Uterus (tissue), 4 donors: ENCODE results near the gene LY6G5B. TPM values are rescaled to one million over a fixed set of nuclear protein-coding genes. Genes with fewer than 3 reads are reported as not detected.

Experiments used
- DNase-seq, 2 donors: peaks; one replicate each; pipeline ENCODE4 v3.0.0-alpha.2; 2019 to 2020
- H3K27ac ChIP-seq, 2 donors: fragments of 200-600 bp; sonication (generic); 1 replicate in 1 of 2; 2 replicates in 1 of 2; pipeline ENCODE4 v1.5.1; 2016 to 2018
- H3K27me3 ChIP-seq, 2 donors: fragments of 200-600 bp; sonication (generic); one replicate each; pipeline ENCODE4 v1.5.1; 2018 to 2019; ENCODE audit warnings: control low read depth in 1 of 2
- H3K36me3 ChIP-seq, 2 donors: fragments of 200-600 bp; sonication (generic); one replicate each; pipeline ENCODE4 v1.5.1; 2019; ENCODE audit warnings: control low read depth in 1 of 2
- H3K4me1 ChIP-seq, 2 donors: fragments of 200-600 bp; sonication (generic); one replicate each; pipeline ENCODE4 v1.5.1; 2018 to 2019; ENCODE audit warnings: control low read depth in 1 of 2
- H3K4me3 ChIP-seq, 2 donors: fragments of 200-600 bp; sonication (generic); 1 replicate in 1 of 2; 2 replicates in 1 of 2; pipeline ENCODE4 v1.5.1; 2018 to 2019; ENCODE audit warnings: mild to moderate bottlenecking in 1 of 2
- H3K9me3 ChIP-seq, 2 donors: fragments of 200-600 bp; sonication (generic); one replicate each; pipeline ENCODE4 v1.5.1; 2019; ENCODE audit warnings: control low read depth in 1 of 2
- POLR2A ChIP-seq, 2 donors: fragments of 450-650 bp; IDR thresholded peaks; one replicate each; pipeline ENCODE4 v1.6.1; 2016; ENCODE audit warnings: antibody characterized with exemption in 2 of 2, mild to moderate bottlenecking in 1 of 2, moderate library complexity in 1 of 2
- intact Hi-C: fragments of 100-400 bp; cut with DNase I; formaldehyde crosslinking; loops from one replicate; pipeline ENCODE4 v1.15.1; 2023; ENCODE audit warnings: low total_unique reads
- total RNA-seq, 4 donors: library from RNA; depleted of rRNA in 3 of 4; stranded (reverse); fragments of >200 nt in 3 of 4; gene quantifications; one replicate each; pipeline versions ENCODE4 v1.1.0 to v1.2.4, GENCODE V29; 2014 to 2023
- TF ChIP-seq, protein P1 (sequence below), 4 experiments: fragments of 200-600 bp in 2 of 4; fragments of 450-650 bp in 2 of 4; sonication (generic) in 2 of 4; IDR thresholded peaks; one replicate each; pipeline ENCODE4 v1.5.1; 2016 to 2019; ENCODE audit warnings: antibody characterized with exemption in 4 of 4, mild to moderate bottlenecking in 2 of 4, moderate library complexity in 1 of 4
- donor health status: DM: yes; HTN: yes; CAD: no.

LY6G5B gene
- total RNA-seq, 4 donors from 2014 or later, result 1.0 to 27.4 (median 4.3) TPM

DNA sequence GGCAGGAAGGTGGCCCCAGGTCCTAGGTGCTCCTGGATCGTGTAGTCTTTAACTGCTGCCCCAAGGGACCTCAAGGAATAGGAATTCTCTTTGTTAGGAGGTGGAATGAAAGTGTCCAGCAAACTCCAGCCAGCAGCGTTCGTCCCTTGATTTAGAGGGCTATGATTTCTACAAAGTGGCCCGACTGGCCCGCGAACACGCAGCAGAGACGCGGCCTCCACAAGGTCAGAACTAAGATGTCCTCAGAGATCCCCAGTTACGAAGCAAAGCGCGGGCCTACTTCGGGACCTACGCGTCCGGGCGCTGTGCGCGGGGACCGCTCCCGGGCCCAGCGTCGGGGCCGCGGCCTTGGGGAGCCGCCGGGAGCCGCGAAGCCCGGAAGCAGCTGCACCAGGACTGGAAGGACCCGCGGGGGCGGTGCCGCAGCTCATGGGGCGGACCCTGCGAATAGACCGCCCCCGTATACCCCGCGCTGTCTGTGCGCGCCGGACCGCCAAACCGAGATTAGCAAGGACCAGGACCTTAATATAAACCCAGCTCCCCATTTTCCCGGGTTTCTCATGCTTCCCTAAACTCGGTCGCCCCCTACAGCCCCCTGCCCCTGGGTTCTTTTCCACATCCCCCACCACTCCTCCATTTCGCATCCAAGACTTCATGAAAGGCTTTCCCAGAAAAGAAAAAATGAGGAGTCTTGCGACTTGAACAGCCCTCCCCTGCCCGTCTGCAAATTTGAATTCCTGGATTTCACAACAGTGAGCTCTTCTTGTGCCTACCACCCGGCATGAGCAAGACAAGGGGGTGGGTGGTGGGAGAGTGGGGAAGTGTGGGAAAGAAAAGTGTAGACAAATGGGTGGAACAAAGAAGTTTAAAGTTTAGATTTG lies 9.2 kb upstream of the LY6G5B start, which contains the start of gene C6orf47:
Gene C6orf47, minus strand, starts transcription at position 398 of the 881 bp plus-strand sequence. CDS start 831 bp downstream, outside the sequence.
- H3K27me3 ChIP-seq, result no peaks in the 10 kb centered on the region
- intact Hi-C loops, result no loop called here
- H3K36me3 ChIP-seq, result no peaks in the 10 kb centered on the region
- peak; percentile 68 to 85 for TF ChIP-seq POLR2A (IDR thresholded peaks at IDR 0.05)
- TF ChIP-seq, protein P1, sequence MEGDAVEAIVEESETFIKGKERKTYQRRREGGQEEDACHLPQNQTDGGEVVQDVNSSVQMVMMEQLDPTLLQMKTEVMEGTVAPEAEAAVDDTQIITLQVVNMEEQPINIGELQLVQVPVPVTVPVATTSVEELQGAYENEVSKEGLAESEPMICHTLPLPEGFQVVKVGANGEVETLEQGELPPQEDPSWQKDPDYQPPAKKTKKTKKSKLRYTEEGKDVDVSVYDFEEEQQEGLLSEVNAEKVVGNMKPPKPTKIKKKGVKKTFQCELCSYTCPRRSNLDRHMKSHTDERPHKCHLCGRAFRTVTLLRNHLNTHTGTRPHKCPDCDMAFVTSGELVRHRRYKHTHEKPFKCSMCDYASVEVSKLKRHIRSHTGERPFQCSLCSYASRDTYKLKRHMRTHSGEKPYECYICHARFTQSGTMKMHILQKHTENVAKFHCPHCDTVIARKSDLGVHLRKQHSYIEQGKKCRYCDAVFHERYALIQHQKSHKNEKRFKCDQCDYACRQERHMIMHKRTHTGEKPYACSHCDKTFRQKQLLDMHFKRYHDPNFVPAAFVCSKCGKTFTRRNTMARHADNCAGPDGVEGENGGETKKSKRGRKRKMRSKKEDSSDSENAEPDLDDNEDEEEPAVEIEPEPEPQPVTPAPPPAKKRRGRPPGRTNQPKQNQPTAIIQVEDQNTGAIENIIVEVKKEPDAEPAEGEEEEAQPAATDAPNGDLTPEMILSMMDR (IDR thresholded peaks at IDR 0.05), result no peak
- H3K4me1 ChIP-seq, result peaks cover 11 to 19% of the 10 kb centered on the region in 2 donors
- no peaks in the 10 kb centered on the region for H3K9me3 ChIP-seq
- peak within 1 kb of the TSS; percentile 58 to 71 for H3K4me3 ChIP-seq
- DNase-seq, result peak; percentile 85 to 89
- peak within 1 kb of the TSS; percentile 81 to 91 for H3K27ac ChIP-seq

DNA sequence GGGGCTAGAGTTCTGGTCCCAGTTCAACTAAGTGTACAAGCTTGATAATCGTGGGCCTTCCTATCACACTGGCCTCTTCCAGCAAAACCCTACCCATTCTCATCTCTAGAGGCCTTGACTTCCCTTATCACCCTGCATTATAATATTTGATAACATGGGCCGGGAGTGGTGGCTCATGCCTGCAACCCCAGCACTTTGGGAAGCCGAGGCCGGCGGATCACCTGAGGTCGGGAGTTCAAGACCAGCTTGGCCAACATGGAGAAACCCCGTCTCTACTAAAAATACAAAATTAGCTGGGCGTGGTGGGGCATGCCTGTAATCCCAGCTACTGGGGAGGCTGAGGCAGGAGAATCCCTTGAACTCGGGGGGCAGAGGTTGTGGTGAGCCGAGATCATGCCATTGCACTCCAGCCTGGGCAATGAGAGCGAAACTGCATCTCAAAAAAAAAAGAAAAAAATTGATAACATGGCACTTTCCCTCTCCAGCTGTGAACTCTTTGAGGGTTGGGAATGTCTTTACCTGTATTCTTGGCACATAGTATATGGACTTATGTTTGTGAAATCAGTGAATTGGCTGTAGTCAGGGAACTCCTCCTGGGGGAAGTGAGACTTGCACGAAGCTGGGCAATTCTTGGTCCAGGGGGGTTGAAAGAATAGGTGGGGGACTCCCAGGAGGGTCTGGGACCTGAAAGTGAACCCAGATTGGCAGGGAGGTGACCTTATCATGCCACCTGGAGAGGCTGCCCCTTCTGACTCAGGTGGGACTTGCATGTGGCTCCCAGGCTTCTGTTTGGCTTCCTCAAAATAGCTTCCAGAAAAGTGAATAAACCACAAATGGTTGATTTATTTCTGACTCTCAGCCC lies 8.3 kb upstream of the LY6G5B start:
- TF ChIP-seq, protein P1 (IDR thresholded peaks at IDR 0.05), result no peak
- no peak for TF ChIP-seq POLR2A (IDR thresholded peaks at IDR 0.05)
- peak overlapping the region; percentile 58 to 71 for H3K4me3 ChIP-seq
- no peaks in the 10 kb centered on the region for H3K9me3 ChIP-seq
- DNase-seq, result no peak
- peak overlapping the region; percentile 81 to 91 for H3K27ac ChIP-seq
- no peaks in the 10 kb centered on the region for H3K27me3 ChIP-seq
- no peaks in the 10 kb centered on the region for H3K36me3 ChIP-seq
- peaks cover 11 to 21% of the 10 kb centered on the region in 2 donors for H3K4me1 ChIP-seq
- intact Hi-C loops, result no loop called here

DNA sequence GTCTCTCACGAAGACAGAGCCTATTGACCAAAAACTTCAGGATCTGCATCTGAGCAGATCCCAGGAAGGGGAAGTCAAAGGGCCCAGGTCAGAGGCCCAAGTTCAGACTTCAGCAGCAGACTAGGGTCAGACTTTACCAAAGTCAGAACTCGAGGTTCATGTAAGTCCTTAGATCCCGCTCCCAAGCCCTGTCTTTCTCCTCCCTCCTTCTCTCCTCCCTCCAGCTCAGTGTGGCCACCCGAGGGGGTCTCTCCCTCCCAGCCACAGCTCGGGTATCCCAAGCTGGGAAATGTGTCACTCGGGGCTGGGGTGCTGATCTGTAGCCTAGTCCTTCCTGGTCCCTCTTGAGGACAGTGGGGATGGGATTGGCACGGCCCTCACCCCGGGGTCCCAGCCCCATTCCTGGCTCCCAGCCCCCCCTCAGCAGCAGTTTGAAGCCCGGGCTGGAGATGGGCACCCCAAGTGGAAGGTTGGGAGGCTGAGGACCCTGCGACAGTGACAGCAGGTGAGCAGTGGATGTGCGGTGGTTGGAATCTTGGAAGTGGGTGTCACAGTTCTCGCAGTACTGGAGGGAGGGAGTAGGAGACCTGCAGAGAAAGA lies 7.6 kb upstream of the LY6G5B start:
- Histone ChIP-seq H3K27me3 (no peaks in the 10 kb centered on the region), H3K4me1 (peaks cover 18 to 28% of the 10 kb centered on the region in 2 donors), H3K36me3 (no peaks in the 10 kb centered on the region), H3K9me3 (no peaks in the 10 kb centered on the region), H3K27ac (peak overlapping the region in 1 of 2 donors; percentile 5), H3K4me3 (no peak overlapping the region)
- no peak for DNase-seq
- intact Hi-C loops, result no loop called here
- TF ChIP-seq, protein P1 (IDR thresholded peaks at IDR 0.05), result no peak
- no peak for TF ChIP-seq POLR2A (IDR thresholded peaks at IDR 0.05)

DNA sequence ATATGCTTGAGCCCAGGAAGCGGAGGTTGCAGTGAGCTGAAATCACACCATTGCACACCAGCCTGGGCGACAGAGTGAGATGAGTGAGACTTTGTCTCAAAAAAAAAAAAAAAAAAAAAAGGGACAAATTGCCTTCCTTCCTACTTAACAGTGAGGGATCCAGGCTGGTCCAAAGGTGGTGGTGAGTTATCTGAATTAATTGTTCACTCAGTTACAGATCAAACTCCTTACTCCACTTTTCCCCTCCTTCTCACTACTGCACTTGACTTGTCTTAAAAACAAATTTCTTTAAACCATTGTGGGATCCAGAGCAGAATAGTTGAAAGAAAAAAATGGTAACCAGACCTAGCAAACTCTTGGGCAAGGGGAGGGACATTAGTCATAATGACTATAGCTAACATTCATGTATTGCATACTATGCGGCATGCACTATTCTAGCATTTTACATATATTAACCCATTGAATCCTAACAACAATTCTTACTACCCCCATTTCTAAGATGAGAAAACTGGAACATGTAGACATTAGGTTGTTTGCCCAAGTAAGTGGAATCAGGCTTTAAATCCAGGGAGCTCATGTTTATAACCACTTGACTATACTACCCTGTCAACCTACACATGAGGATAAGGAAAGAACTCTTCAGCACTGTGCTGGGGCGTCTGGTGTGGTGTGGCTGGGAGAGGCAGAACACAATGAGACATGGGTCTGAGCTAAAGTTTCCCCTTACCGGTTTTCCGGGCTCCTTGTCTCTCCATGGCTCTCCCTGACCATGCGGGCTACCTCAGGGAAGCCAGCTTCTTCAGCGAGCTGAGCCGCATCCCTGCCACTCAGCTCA lies 6.4 kb upstream of the LY6G5B start:
- H3K4me1 ChIP-seq, result peaks cover 17 to 25% of the 10 kb centered on the region in 2 donors
- intact Hi-C loops, result no loop called here
- H3K27me3 ChIP-seq, result no peaks in the 10 kb centered on the region
- no peaks in the 10 kb centered on the region for H3K36me3 ChIP-seq
- H3K27ac ChIP-seq, result peak overlapping the region; percentile 91 to 97
- TF ChIP-seq, protein P1 (IDR thresholded peaks at IDR 0.05), result no peak
- no peak for TF ChIP-seq POLR2A (IDR thresholded peaks at IDR 0.05)
- H3K9me3 ChIP-seq, result no peaks in the 10 kb centered on the region
- DNase-seq, result no peak
- H3K4me3 ChIP-seq, result peak overlapping the region; percentile 91 to 93
